Activated CD8-positive, alpha-beta memory T cell treated with anti-CD3 and anti-CD28 coated beads for 36 hours (primary cell): ENCODE measurements around the gene ZNRF3. TPM values are rescaled to one million over a fixed set of nuclear protein-coding genes. Genes with fewer than 3 reads are reported as not detected.
"Not testable (repeated sequence)": the region's sequence is repeated elsewhere in the genome, so short reads cannot be mapped to it uniquely, and the experiment has no call there.

ENCODE experiments used
- CTCF ChIA-PET: fragments of 350-600 bp; sonication (Branson Sonifier 250); formaldehyde crosslinking; loops from one replicate; lab custom pipeline; 2021; ENCODE audit warnings: antibody characterized with exemption; lab: Charles Lee
- POLR2A ChIA-PET: fragments of 350-600 bp; sonication (Branson Sonifier 250); formaldehyde crosslinking; loops from one replicate; lab custom pipeline; 2021; ENCODE audit warnings: antibody characterized with exemption; lab: Charles Lee
- total RNA-seq, 2 experiments: library from RNA; stranded (reverse); gene quantifications; one replicate each; pipeline ENCODE4 v1.2.3, GENCODE V29; 2021

Gene ZNRF3
- total RNA-seq, 2 experiments from 2014 or later, result 1.5 TPM

DNA sequence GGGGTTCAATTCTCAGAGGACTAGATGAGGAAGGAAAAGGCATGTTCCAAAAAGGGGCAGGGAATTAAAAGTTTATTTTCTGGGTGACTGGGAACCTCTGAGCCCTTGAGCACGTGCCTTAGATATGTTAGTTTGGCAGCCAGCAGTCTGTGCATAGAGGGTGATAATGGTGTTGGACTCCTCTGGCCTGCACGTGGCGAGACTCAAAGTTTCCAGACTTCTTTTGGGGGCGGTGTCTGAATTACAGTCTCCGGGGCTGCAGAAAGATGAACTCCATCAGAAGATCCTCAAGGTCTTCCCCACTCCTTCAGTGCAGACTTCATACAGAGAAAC lies 861 bp upstream of the ZNRF3 start:
- ChIA-PET POLR2A (no interaction called here), CTCF (interaction anchor here (1.0 kb wide), 2 partner anchors 156 to 363 kb away, joined by 4 read pairs; no protein-coding TSS in a partner anchor)

DNA sequence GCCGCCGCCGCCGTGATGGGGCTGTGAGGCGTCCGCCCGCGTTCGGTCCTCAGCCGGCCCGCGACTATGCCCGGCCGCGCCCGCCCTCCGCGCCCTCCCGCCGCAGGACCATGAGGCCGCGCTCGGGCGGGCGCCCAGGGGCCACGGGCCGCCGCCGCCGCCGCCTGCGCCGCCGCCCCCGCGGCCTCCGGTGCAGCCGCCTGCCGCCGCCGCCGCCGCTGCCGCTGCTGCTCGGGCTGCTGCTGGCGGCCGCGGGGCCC lies 215 bp downstream of the ZNRF3 start:
- ChIA-PET POLR2A (interaction anchor here (0.6 kb wide), 1 partner anchor 25 kb away, joined by 3 read pairs; no protein-coding TSS in a partner anchor), CTCF (no interaction called here)

DNA sequence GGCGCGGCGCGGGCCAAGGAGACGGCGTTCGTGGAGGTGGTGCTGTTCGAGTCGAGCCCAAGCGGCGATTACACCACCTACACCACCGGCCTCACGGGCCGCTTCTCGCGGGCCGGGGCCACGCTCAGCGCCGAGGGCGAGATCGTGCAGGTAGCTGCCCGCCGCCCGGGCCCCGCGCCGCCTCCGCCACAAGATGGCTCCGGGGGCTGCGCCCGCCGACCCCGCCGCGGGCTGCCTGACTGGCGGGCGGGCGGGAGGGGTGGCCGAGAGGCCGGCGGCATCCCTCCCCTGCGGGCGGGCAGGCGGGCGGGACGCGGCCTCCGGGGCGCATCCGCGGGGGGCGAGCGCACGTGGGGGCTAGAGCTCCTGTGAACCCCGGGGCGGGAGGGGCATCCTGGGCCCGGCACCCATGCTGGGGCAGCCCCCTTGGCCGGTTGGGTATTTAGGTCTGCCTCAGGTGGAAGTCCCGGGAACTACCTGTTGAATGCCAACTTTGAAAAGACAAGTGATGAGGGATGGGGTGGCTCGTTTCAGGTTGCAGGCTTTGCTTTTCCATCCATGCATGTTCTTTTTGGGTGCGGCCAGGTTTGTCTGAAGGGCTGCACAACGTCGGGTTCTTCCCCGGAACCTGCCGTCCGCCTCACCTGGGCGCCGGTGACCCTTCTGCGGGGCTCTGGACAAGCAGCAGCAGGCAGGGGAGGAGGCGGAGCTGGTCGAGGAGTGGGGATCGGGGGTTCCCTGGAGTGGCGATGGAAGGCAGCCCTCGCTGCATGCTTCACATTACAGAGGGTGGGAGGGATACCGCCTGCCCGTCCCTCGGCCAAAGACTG lies 760 bp downstream of the ZNRF3 start:
- POLR2A ChIA-PET, result no interaction called here
- CTCF ChIA-PET, result no interaction called here

DNA sequence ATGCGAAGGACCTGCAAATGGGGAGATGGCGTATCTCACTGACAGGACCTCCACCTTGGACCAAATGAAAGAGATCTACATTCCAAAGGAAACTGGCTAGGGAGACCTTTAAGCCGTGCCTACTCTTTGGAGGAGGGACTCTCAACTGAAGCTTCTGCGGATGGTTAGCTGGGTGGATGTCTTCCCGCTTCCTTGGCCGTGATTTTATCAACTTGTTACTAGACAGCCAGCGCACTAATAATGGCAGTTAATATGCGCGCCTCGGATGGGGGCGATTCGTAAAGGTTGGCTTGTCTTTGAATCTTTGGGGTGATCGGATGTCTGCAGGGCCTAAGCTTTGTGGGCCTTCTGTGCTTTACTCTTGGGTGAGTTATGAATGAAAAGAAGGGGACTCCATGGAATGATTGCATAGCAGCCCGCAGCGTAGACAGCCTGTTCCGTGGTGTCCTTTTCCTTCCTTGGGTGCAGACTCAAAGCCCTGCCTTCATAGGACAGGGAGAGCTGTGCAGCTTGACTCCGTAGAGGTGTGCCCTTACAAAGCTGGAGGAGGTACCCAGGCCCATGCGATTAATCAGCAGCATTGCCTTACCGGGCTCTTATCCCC lies 1.5 kb downstream of the ZNRF3 start:
- ChIA-PET POLR2A (interaction anchor here (0.5 kb wide), 2 partner anchors 139 to 140 kb away, joined by 3 to 7 read pairs; no protein-coding TSS in a partner anchor), CTCF (no interaction called here)

DNA sequence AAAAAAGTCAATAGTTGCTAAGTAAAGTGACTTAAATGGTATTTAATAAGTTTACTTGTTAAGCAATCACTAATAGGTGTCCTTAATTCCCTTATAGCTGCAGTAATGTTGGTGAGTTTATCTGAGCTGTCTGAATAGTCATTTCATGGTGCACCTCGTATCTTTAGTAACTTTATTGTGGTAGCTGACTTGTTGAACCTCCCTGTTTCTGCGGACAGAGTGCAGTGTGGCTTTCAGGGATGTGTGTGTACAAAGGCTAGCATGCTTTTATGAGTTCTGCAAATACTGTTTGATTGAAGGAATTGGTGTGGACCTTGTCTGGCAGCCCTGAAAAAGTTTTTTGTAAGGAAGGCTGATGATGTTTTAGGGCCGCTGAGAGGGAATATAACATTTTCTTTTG lies 2.6 kb downstream of the ZNRF3 start:
- ChIA-PET POLR2A (no interaction called here), CTCF (interaction anchor here (0.7 to 0.9 kb wide), 2 partner anchors 16 to 105 kb away, joined by 3 read pairs; no protein-coding TSS in a partner anchor)

DNA sequence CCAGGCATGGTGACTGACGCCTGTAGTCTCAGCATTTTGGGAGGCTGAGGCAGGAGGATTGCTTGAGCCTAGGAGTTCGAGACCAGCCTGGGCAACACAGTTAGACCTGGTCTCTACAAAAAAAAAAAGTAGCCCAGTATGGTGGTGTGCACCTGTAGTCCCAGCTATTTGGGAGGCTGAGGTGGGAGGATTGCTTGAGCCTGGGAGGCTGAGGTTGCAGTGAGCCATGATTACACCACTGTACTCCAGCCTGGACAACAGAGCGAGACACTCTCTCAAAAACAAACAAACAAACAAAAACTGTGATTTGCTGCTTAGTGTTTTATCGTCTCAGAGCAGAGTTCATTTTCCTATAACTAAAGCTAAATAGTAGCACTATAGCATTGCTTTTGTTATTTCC lies 3.3 kb downstream of the ZNRF3 start:
- CTCF ChIA-PET, POLR2A ChIA-PET: not testable (repeated sequence)

DNA sequence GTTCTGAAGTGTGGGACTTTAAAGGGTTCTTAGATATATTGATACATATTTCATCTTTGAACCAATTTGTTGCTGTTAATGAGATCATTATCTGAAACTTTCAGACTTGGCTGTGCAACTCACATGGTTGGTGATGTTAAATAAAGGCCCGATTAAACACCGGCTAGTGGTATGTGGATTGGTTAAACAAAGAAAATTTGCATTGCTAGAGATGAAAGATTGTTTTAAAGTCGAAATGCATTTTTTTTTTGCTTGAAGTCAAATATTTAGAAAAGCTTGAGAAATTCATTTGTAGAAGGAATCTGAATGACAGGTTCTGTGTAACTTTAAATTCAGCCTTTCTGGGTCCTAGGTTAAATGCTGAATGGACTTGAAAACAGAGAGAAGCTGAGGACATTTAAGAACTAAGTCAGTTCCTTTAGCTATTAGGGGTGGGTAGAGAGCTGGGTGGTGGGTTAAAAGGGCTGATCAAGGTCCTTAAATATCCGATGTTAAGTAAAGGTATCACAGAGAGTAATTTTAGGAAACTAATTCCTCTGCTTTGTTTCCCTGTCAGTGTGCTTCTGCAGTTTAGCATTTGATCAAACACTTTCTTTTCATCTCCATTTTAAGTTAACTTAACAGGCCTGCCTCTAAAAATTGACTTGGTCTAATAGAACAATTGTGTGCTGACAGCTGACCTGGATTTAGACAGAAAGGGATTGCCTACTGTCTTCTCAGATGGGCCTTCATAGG lies 4.5 kb downstream of the ZNRF3 start:
- ChIA-PET CTCF (no interaction called here), POLR2A (no interaction called here)

DNA sequence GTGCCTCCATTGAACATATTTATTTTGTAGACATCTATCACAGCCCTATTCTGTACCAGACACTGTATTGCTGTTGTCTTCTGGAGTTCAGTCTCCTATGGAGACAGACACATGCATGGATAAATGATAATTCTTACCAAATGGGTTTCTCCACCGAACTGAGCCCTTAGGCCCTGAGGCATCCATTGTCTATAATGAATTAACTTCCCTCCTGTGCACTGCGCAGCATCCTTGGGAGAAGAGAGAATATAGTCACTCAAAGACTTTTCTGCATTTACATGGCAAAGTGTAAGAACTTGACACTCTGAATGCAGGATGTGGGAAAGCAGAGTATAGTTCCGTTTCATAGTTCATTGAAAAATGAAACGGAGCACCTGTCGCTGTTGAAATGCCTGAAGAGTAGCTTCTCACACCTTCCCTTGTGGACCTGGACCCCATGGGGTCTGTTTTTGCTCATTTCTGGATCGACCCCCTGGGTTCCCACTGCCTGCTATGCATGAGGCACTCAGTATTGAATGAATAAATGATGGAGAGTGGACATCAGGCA lies 6.2 kb downstream of the ZNRF3 start:
- POLR2A ChIA-PET, result no interaction called here
- CTCF ChIA-PET, result no interaction called here

DNA sequence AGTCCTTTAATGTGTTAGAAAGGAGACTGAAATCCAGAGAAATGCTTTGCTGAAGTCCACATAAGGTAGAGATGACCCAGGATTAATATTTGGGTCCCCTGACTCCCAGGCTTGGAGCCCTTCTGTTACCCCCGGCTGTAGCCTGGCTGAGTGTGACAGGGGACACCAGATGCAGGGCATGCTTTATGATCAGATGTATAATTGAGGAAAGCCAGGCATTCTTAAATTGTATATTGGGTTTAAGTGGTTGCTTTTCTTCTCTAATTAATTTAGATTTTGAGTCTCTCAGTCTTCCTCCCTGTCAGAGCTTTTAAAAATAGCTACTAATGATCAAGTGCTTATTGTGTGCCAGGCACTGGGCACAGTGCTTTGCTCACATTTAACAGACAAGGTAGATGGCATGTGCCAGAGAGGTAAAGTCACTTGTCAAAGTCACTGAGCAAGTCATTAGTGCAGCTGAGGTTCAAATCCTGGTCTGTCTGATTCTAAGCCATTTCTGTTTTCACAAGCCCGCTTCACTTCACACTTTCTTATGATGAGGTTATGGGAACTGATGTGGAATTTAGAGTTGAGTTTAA lies 7.9 kb downstream of the ZNRF3 start:
- ChIA-PET POLR2A (no interaction called here), CTCF (no interaction called here)

DNA sequence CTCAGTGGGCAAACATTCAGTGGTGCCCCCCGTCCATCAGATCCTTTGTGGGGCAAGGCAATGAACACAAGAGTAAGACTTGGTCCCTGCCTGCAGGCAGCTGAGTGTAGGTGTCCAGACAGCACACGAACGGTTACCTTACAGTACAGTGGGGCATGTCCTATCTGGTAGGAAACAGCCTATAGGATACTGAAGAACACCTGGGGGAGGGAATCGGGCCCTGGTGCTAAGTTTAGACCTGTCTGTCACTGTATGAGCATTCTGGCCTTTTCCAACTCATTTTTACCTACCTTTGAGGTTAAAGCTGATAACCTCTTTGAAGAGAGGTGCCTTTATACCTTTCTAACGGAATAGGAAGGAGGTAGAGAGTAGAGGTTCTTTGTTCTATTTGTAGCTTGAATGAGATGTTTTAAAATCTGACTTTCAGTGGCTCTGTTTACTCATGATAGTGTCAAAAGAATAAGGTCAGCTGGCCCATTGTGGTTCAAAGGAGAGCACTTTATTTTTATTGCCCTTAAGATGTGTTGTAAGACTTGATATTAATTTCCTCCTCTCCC lies 8.9 kb downstream of the ZNRF3 start:
- ChIA-PET CTCF (no interaction called here), POLR2A (no interaction called here)

DNA sequence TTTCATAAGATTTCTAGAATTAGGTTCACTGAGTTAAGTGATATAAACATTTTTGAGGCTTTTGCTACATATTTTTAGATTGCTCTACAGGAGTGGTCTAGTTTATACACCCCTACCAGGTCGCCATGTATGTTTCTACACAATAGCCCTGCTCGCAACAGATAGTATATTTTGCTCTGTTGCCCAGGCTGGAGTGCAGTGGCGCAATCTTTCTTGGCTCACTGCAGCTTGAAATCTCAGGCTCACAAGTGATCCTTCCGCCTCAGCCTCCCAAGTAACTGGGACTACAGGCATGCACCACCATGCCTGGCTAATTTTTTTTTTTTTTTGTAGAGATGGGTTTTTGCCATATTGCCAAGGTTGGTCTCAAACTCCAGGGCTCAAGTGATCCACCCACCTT lies 10.4 kb downstream of the ZNRF3 start:
- CTCF ChIA-PET, result interaction anchor here (0.7 kb wide), 1 partner anchor 475 kb away, joined by 3 read pairs; no protein-coding TSS in a partner anchor
- POLR2A ChIA-PET, result no interaction called here

DNA sequence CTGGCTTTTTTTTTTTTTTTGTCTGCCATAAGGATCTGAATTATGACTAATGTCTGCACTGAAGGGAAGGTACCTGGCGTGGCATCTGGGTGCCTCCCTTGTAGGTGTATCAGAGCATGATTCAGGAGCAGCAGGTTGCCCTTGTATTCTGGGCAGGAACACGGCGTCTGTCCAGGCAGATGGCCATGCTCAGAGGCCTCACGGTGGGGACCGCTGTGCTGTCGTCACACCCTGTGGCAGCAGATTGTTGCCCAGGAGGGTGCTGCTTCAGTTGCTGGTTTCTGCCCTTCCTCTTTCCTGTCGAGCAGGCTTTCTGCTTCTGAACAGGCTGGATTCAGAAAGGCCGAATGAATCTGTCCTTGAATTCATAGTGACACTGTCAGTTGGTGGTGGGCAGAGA lies 11.0 kb downstream of the ZNRF3 start:
- ChIA-PET POLR2A (no interaction called here), CTCF (no interaction called here)

DNA sequence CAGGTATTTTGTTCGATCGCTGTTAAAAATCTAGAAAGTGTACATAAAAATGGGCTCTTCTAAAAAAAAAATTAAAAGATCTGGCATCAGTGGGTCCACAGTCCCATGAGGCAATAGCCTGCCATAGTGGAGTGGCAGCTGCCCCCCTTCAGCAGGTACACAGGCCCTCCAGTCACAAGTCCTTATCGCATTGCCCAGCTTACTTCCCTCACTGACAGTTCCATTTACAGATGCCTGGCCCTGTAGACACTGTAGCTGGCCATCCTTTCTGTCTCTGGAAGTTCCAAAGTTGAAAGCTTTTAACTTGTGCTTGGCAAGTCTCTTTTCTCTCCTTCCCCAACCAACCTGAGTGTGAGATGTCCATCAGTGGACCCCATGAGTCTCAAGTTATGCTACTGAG lies 11.4 kb downstream of the ZNRF3 start:
- POLR2A ChIA-PET, result no interaction called here
- CTCF ChIA-PET, result no interaction called here

DNA sequence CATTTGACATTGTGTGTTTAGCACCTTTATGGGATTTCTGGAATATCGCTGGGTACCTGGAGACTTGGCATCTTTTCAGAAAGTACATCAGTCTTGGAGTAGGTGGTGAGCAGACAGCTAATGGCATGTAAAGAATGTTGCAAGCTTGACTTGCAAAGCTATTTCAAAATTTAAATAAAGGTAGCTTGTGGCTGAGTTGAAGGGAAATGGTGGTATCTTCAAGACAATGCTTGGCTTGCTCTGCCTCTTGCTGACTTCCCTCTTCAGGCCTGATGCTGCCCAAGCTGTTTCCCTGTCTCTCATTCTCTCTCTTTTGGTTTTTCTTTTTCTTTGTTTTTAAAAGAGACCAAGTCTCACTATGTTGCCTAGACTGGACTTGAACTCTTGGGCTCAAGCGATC lies 13.2 kb downstream of the ZNRF3 start:
- CTCF ChIA-PET, result no interaction called here
- POLR2A ChIA-PET, result no interaction called here

DNA sequence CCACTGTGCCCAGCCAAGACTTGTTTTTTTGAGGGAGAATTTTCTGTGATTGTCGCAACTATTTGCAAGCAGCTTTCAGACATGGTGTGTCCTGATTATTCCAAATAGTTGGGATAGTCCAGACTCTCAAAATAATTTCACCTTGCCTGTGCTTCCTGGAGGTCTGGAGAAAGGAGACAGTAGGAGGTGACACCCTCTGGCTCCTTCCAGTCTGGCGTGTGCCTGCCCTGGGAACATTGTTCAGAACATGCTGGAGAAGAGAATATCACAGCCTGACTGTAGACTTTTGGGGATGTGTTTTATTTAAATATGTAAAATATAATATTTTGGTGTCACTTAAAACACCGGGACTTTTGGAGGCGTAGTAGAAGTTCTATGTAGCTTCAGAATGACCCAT lies 14.9 kb downstream of the ZNRF3 start:
- ChIA-PET POLR2A (no interaction called here), CTCF (interaction anchor here (1.0 kb wide), 1 partner anchor 282 kb away, joined by 3 read pairs; no protein-coding TSS in a partner anchor)

DNA sequence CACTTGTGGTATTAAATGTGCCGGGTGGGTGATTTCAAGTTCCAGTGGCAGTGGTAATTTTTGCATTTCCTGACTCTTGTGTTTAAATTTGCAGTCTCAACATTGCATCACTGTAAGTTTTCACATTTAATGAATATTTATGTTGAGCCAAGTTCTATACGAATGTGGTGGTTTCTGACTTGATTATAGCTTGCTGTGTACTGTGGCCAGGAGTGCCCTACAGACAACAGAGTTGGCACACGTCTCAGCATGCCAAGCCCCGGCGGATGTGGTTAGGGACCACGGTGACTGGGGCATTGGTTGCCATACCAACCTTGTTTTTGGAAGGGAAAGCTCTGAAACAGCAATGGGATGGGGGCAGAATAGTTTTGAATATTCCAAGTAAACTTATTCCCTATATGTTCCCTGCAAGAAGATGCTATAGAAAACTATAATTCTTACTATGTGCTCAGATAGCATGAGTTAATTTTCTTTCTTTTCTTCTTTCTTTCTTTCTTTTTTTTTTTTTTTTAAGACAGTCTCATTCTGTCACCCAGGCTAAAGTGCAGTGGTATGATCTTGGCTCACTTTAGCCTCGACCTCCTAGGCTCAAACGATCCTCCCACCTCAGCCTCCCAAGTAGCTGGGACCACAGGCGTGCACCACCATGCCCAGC lies 16.0 kb downstream of the ZNRF3 start:
- ChIA-PET CTCF (no interaction called here), POLR2A (interaction anchor here (0.7 kb wide), 1 partner anchor 148 kb away, joined by 5 read pairs; no protein-coding TSS in a partner anchor)

DNA sequence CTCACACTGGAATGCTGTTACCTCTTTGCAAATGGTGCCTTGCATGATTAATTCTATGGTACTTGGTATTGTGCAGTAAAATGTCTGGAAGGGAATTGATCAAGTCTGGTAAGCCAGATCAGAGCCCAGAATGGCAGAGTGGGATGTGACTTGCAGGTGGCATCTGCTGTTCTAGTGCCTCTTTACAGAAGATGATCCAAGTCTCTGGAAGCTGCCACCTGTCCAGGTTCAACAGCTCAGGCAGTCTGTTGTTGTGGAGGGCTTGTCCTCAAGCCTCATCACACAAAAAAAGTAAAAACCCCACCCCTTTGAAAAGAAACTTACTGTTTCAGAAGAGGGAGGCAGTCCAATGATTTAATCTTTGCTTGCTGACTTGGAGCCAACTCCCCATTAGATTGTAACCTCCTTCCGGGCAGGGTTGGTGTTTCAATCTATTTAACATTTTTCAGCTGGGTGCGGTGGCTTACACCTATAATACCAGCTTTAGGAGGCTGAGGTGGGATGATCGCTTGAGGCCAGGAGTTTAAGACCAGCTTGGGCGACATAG lies 17.1 kb downstream of the ZNRF3 start:
- CTCF ChIA-PET, result no interaction called here
- POLR2A ChIA-PET, result no interaction called here

DNA sequence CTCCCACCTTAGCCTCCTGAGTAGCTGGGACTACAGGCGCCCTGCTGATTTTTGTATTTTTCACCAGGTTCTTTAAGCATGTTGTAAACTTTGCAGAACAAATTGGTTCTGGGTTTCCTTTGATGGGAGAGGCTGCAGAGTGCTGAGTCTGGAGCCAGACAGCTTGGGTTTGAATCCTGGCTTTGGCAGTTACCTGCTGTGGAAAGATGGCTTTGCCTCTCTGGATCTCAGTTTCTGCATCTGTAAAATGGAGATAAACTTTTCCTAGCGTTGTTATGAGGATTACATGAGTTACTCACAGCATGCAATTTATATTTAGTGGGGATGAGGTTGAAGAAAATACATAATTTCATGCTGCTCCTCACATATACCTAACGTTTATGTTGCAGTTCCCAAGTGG lies 19.1 kb downstream of the ZNRF3 start:
- POLR2A ChIA-PET, result no interaction called here
- CTCF ChIA-PET, result interaction anchor here (0.9 kb wide), 1 partner anchor 17 kb away, joined by 3 read pairs; no protein-coding TSS in a partner anchor

DNA sequence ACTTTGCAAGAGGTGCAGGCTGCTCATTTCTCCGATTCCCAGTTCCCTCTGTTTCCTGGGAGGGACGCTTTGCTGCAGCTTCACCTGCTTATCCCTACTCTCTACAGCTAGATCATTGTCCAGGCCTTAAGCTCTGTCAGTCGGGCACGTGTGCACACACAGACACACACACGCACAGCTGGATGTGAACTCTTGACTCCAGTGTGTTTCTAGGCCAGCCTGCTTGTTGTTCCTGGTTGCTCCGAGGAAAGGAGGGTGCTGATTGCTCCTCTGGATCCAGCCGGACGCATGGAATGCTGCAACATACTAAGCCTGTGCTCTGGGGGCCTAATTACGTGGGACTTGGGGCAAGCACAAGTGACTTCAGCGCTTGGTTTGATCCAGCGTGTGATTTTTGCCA lies 19.7 kb downstream of the ZNRF3 start:
- ChIA-PET CTCF (no interaction called here), POLR2A (no interaction called here)
